ENCODE data around the gene AQP2. TPM values are rescaled to one million over a fixed set of nuclear protein-coding genes. Genes with fewer than 3 reads are reported as not detected.
A peak's percentile ranks its signal among the peaks of the same experiment; 100 is the strongest.

AQP2 gene
- total and polyA plus RNA-seq, 2 experiments from 2014 or later, result 0.07 TPM; not detected in 1

DNA sequence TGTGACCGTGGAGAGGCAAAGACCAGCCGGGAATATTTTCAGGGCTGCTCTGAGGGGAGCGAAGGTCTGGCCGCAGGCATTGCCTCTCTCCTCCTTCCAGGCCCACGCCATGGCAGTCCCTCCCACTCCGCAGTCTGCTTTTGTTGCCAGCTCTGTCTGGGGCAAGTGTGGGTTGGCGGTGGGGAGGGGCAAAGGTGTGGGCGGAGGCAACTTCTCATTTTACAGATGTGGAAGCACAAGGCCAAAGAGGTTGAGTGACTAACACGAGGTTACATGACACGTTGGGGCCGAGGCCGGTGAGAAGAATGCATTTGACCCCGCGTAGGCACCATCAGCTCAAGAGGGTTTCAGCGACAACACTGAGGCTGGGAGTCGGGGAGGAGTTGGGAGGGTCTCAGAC lies 40.7 kb upstream of the AQP2 start:
- Mint-ChIP-seq H3K4me3 (no peak overlapping the region), H3K27me3 (ENCODE audit: insufficient read depth, low read depth, poor library complexity) (peaks cover 15% of the 10 kb centered on the region), H3K36me3 (ENCODE audit: low read depth) (no peaks in the 10 kb centered on the region), H3K4me1 (peaks cover 40% of the 10 kb centered on the region), H3K9me3 (no peaks in the 10 kb centered on the region), H3K27ac (no peak overlapping the region)
- DNase-seq (ENCODE audit: low spot score) (peak; percentile 53), ATAC-seq (peak; percentile 80)
- H3K36me3 ChIP-seq (ENCODE audit: insufficient read depth), result no peaks in the 10 kb centered on the region
- peaks cover 10% of the 10 kb centered on the region for H3K4me1 ChIP-seq (ENCODE audit: insufficient read depth)
- peak overlapping the region; percentile 94 for H2AFZ ChIP-seq
- no peak overlapping the region for H3K4me2 ChIP-seq
- no peak overlapping the region for H3K4me3 ChIP-seq
- H3K27ac ChIP-seq (ENCODE audit: low read depth), result no peak overlapping the region
- peaks cover 4% of the 10 kb centered on the region; the same call in 1 of the 2 replicates for H3F3A ChIP-seq (replicated peaks; ENCODE audit: low read depth)
- H3K79me2 ChIP-seq (replicated peaks; ENCODE audit: insufficient read depth), result no peaks in the 10 kb centered on the region
- no peaks in the 10 kb centered on the region for H3K9me2 ChIP-seq (ENCODE audit: insufficient read depth)
- no peaks in the 10 kb centered on the region for H4K20me1 ChIP-seq (replicated peaks; ENCODE audit: insufficient read depth)
- H3K27me3 ChIP-seq (ENCODE audit: insufficient read depth), result peaks cover 2% of the 10 kb centered on the region
- TF ChIP-seq EZH2 (IDR thresholded peaks at IDR 0.05; ENCODE audit: low read depth, unreplicated experiment) (no peak), POLR2AphosphoS5 (IDR thresholded peaks at IDR 0.05; ENCODE audit: low read depth) (0 out of 2 replicates have a peak, but pooled peaks have one; percentile 25)

DNA sequence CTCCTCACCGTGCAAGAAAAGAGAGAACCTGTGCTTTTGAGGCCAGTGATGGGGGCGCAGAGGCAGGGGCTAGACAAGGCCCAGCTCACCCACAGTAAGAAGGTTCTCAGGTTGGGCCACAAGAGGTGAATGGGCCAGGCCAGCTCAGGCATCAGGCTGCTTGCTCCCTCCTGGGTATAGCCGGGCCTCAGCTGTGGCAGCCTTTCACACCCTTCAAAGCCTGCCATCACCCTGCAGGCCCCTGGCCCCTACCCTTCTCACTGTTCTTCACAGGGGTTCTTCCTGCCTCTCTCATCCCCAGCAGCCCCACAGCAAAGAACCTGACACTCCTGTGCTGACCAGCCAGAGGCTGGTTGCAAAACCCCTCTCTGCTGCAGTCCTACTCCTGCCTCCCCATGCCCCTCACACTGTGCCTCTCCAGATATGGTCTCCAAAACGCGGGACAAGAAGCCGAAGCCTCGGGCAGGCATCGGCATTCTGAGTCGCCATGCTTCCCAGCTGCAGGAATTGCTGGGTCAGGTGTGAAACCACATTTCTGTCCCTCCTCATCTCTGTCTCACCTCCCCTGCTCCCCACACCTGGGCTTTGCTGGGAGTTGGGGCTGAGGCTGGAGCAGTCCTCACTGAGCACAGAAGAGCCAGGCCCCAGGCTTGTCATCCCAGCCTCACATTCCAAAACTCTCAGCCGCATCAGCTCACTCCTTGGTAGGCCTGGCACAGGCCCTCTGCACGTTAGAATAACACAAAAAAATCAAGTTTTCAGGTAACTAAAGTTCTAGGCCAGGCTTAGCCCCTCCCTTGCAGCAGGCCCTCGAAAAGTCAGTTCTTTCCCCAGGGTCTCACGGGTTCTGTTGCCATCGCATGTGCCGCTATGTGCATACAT lies 40.0 kb upstream of the AQP2 start:
- no peak overlapping the region for H3K4me3 ChIP-seq
- Mint-ChIP-seq H3K4me3 (no peak overlapping the region; the same call in 2 of the 3 replicates), H3K27me3 (ENCODE audit: insufficient read depth, low read depth, poor library complexity) (peaks cover 15% of the 10 kb centered on the region), H3K27ac (no peak overlapping the region; the same call in 1 of the 2 replicates), H3K4me1 (peaks cover 40% of the 10 kb centered on the region), H3K9me3 (no peaks in the 10 kb centered on the region), H3K36me3 (ENCODE audit: low read depth) (no peaks in the 10 kb centered on the region)
- no peaks in the 10 kb centered on the region for H3K36me3 ChIP-seq (ENCODE audit: insufficient read depth)
- H3K4me2 ChIP-seq, result no peak overlapping the region
- H3K27ac ChIP-seq (ENCODE audit: low read depth), result no peak overlapping the region
- peak; percentile 38 for ATAC-seq
- DNase-seq (ENCODE audit: low spot score), result no peak
- H3K27me3 ChIP-seq (ENCODE audit: insufficient read depth), result no peaks in the 10 kb centered on the region
- peaks cover 4% of the 10 kb centered on the region; the same call in 1 of the 2 replicates for H3F3A ChIP-seq (replicated peaks; ENCODE audit: low read depth)
- H2AFZ ChIP-seq, result peak overlapping the region; percentile 94
- no peaks in the 10 kb centered on the region for H4K20me1 ChIP-seq (replicated peaks; ENCODE audit: insufficient read depth)
- no peaks in the 10 kb centered on the region for H3K9me2 ChIP-seq (ENCODE audit: insufficient read depth)
- H3K4me1 ChIP-seq (ENCODE audit: insufficient read depth), result peaks cover 10% of the 10 kb centered on the region
- H3K79me2 ChIP-seq (replicated peaks; ENCODE audit: insufficient read depth), result no peaks in the 10 kb centered on the region
- TF ChIP-seq, protein P1, sequence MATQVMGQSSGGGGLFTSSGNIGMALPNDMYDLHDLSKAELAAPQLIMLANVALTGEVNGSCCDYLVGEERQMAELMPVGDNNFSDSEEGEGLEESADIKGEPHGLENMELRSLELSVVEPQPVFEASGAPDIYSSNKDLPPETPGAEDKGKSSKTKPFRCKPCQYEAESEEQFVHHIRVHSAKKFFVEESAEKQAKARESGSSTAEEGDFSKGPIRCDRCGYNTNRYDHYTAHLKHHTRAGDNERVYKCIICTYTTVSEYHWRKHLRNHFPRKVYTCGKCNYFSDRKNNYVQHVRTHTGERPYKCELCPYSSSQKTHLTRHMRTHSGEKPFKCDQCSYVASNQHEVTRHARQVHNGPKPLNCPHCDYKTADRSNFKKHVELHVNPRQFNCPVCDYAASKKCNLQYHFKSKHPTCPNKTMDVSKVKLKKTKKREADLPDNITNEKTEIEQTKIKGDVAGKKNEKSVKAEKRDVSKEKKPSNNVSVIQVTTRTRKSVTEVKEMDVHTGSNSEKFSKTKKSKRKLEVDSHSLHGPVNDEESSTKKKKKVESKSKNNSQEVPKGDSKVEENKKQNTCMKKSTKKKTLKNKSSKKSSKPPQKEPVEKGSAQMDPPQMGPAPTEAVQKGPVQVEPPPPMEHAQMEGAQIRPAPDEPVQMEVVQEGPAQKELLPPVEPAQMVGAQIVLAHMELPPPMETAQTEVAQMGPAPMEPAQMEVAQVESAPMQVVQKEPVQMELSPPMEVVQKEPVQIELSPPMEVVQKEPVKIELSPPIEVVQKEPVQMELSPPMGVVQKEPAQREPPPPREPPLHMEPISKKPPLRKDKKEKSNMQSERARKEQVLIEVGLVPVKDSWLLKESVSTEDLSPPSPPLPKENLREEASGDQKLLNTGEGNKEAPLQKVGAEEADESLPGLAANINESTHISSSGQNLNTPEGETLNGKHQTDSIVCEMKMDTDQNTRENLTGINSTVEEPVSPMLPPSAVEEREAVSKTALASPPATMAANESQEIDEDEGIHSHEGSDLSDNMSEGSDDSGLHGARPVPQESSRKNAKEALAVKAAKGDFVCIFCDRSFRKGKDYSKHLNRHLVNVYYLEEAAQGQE (IDR thresholded peaks at IDR 0.05; ENCODE audit: unreplicated experiment), result no peak
- TF ChIP-seq CREB1 (CRISPR knock-in tag; IDR thresholded peaks at IDR 0.05; ENCODE audit: low read depth), result no peak
- TF ChIP-seq, protein P2, sequence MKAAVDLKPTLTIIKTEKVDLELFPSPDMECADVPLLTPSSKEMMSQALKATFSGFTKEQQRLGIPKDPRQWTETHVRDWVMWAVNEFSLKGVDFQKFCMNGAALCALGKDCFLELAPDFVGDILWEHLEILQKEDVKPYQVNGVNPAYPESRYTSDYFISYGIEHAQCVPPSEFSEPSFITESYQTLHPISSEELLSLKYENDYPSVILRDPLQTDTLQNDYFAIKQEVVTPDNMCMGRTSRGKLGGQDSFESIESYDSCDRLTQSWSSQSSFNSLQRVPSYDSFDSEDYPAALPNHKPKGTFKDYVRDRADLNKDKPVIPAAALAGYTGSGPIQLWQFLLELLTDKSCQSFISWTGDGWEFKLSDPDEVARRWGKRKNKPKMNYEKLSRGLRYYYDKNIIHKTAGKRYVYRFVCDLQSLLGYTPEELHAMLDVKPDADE (IDR thresholded peaks at IDR 0.05), result no peak
- no peak for TF ChIP-seq ZNF331 (CRISPR knock-in tag; IDR thresholded peaks at IDR 0.05; ENCODE audit: low read depth)
- no peak for TF ChIP-seq EZH2phosphoT487 (IDR thresholded peaks at IDR 0.05; ENCODE audit: unreplicated experiment)
- TF ChIP-seq, protein P3, sequence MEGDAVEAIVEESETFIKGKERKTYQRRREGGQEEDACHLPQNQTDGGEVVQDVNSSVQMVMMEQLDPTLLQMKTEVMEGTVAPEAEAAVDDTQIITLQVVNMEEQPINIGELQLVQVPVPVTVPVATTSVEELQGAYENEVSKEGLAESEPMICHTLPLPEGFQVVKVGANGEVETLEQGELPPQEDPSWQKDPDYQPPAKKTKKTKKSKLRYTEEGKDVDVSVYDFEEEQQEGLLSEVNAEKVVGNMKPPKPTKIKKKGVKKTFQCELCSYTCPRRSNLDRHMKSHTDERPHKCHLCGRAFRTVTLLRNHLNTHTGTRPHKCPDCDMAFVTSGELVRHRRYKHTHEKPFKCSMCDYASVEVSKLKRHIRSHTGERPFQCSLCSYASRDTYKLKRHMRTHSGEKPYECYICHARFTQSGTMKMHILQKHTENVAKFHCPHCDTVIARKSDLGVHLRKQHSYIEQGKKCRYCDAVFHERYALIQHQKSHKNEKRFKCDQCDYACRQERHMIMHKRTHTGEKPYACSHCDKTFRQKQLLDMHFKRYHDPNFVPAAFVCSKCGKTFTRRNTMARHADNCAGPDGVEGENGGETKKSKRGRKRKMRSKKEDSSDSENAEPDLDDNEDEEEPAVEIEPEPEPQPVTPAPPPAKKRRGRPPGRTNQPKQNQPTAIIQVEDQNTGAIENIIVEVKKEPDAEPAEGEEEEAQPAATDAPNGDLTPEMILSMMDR (conservative IDR thresholded peaks at IDR 0.05; ENCODE audit: low read depth in 2 of 2), result no peak
- TF ChIP-seq JUNB (IDR thresholded peaks at IDR 0.05; ENCODE audit: unreplicated experiment), result no peak
- no peak for TF ChIP-seq EZH2 (IDR thresholded peaks at IDR 0.05; ENCODE audit: low read depth, unreplicated experiment)

Data from GM23338 (cell line).